ENCODE data around the gene THOC6.
"Not testable (repeated sequence)": the region's sequence is repeated elsewhere in the genome, so short reads cannot be mapped to it uniquely, and the experiment has no call there.

THOC6 gene

GRCh38 chr16:3071655-3072054 is 47.8 kb downstream of the THOC6 start:
- H3K9me3 ChIP-seq (ENCODE audit: insufficient read depth, low read length), result no peaks in the 10 kb centered on the region
- DNase-seq (ENCODE audit: low read depth, low spot score), result no peak

GRCh38 chr16:3072148-3072547 is 48.3 kb downstream of the THOC6 start:
- H3K4me3 ChIP-seq (ENCODE audit: insufficient read length, low read depth); H3K9me3 ChIP-seq (ENCODE audit: insufficient read depth, low read length); H3K27me3 ChIP-seq (ENCODE audit: insufficient read depth, insufficient read length); H3K9ac ChIP-seq (ENCODE audit: insufficient read length, low read depth); DNase-seq (ENCODE audit: low read depth, low spot score): not testable (repeated sequence)
- peaks cover 18% of the 10 kb centered on the region for H3K36me3 ChIP-seq (ENCODE audit: insufficient read depth, insufficient read length, low read length)
- peaks cover 12% of the 10 kb centered on the region for H3K4me1 ChIP-seq (ENCODE audit: insufficient read depth, insufficient read length)

More at GRCh38 chr16:3071655-3072054, 47.8 kb downstream of the THOC6 start:
- no peak overlapping the region for H3K9ac ChIP-seq (ENCODE audit: insufficient read length, low read depth)
- peaks cover 11% of the 10 kb centered on the region for H3K4me1 ChIP-seq (ENCODE audit: insufficient read depth, insufficient read length)
- TF ChIP-seq YY1 (IDR thresholded peaks at IDR 0.05; ENCODE audit: insufficient read depth, insufficient read length) (no peak), SUZ12 (IDR thresholded peaks at IDR 0.05; ENCODE audit: extremely low read depth, insufficient read depth, insufficient read length) (no peak), ZNF274 (IDR thresholded peaks at IDR 0.05; ENCODE audit: low read depth, low read length) (no peak)
- no peak overlapping the region for H3K4me3 ChIP-seq (ENCODE audit: insufficient read length, low read depth)
- peaks cover 6% of the 10 kb centered on the region for H3K27me3 ChIP-seq (ENCODE audit: insufficient read depth, insufficient read length)
- H3K36me3 ChIP-seq (ENCODE audit: insufficient read depth, insufficient read length, low read length), result peaks cover 20% of the 10 kb centered on the region

- Histone ChIP-seq H3K36me3 (ENCODE audit: insufficient read depth, insufficient read length, low read length) (peaks cover 13% of the 10 kb centered on the region), H3K4me1 (ENCODE audit: insufficient read depth, insufficient read length) (peaks cover 12% of the 10 kb centered on the region)
- not testable (repeated sequence) for H3K9me3 ChIP-seq (ENCODE audit: insufficient read depth, low read length); DNase-seq (ENCODE audit: low read depth, low spot score); H3K9ac ChIP-seq (ENCODE audit: insufficient read length, low read depth); H3K4me3 ChIP-seq (ENCODE audit: insufficient read length, low read depth); H3K27me3 ChIP-seq (ENCODE audit: insufficient read depth, insufficient read length)
Observed at GRCh38 chr16:3072576-3073263, 48.9 kb downstream of the THOC6 start.

- H3K4me1 ChIP-seq (ENCODE audit: insufficient read depth, insufficient read length), result peaks cover 12% of the 10 kb centered on the region
- peaks cover 6% of the 10 kb centered on the region for H3K27me3 ChIP-seq (ENCODE audit: insufficient read depth, insufficient read length)
- no peak for TF ChIP-seq ZNF274 (IDR thresholded peaks at IDR 0.05; ENCODE audit: low read depth, low read length)
- TF ChIP-seq YY1 (IDR thresholded peaks at IDR 0.05; ENCODE audit: insufficient read depth, insufficient read length), result no peak
- TF ChIP-seq SUZ12 (IDR thresholded peaks at IDR 0.05; ENCODE audit: extremely low read depth, insufficient read depth, insufficient read length), result no peak
- no peaks in the 10 kb centered on the region for H3K9me3 ChIP-seq (ENCODE audit: insufficient read depth, low read length)
- no peak overlapping the region for H3K9ac ChIP-seq (ENCODE audit: insufficient read length, low read depth)
- DNase-seq (ENCODE audit: low read depth, low spot score), result no peak
- no peak overlapping the region for H3K4me3 ChIP-seq (ENCODE audit: insufficient read length, low read depth)
- H3K36me3 ChIP-seq (ENCODE audit: insufficient read depth, insufficient read length, low read length), result peaks cover 6% of the 10 kb centered on the region
Observed at GRCh38 chr16:3073448-3073847, 49.6 kb downstream of the THOC6 start.

- Histone ChIP-seq H3K4me1 (ENCODE audit: insufficient read depth, insufficient read length) (peaks cover 12% of the 10 kb centered on the region), H3K9ac (ENCODE audit: insufficient read length, low read depth) (no peak overlapping the region), H3K4me3 (ENCODE audit: insufficient read length, low read depth) (no peak overlapping the region), H3K9me3 (ENCODE audit: insufficient read depth, low read length) (no peaks in the 10 kb centered on the region), H3K27me3 (ENCODE audit: insufficient read depth, insufficient read length) (peaks cover 6% of the 10 kb centered on the region), H3K36me3 (ENCODE audit: insufficient read depth, insufficient read length, low read length) (no peaks in the 10 kb centered on the region)
- no peak for TF ChIP-seq YY1 (IDR thresholded peaks at IDR 0.05; ENCODE audit: insufficient read depth, insufficient read length)
- no peak for DNase-seq (ENCODE audit: low read depth, low spot score)
Observed at GRCh38 chr16:3074860-3075522, 51.2 kb downstream of the THOC6 start.

- H3K36me3 ChIP-seq (ENCODE audit: insufficient read depth, insufficient read length, low read length), result no peaks in the 10 kb centered on the region
Observed at GRCh38 chr16:3075523-3075915, 51.7 kb downstream of the THOC6 start.

GRCh38 chr16:3075946-3076345 is 52.1 kb downstream of the THOC6 start:
- peaks cover 12% of the 10 kb centered on the region for H3K4me1 ChIP-seq (ENCODE audit: insufficient read depth, insufficient read length)

More at GRCh38 chr16:3075523-3075915, 51.7 kb downstream of the THOC6 start:
- DNase-seq (ENCODE audit: low read depth, low spot score), result no peak
- Histone ChIP-seq H3K9me3 (ENCODE audit: insufficient read depth, low read length) (no peaks in the 10 kb centered on the region), H3K9ac (ENCODE audit: insufficient read length, low read depth) (no peak overlapping the region), H3K4me3 (ENCODE audit: insufficient read length, low read depth) (no peak overlapping the region), H3K27me3 (ENCODE audit: insufficient read depth, insufficient read length) (peaks cover 6% of the 10 kb centered on the region), H3K4me1 (ENCODE audit: insufficient read depth, insufficient read length) (peaks cover 12% of the 10 kb centered on the region)
- TF ChIP-seq ZNF274 (IDR thresholded peaks at IDR 0.05; ENCODE audit: low read depth, low read length) (no peak), YY1 (IDR thresholded peaks at IDR 0.05; ENCODE audit: insufficient read depth, insufficient read length) (no peak), SUZ12 (IDR thresholded peaks at IDR 0.05; ENCODE audit: extremely low read depth, insufficient read depth, insufficient read length) (no peak)

GRCh38 chr16:3076577-3076976 is 52.7 kb downstream of the THOC6 start:
- Histone ChIP-seq H3K4me1 (ENCODE audit: insufficient read depth, insufficient read length) (peaks cover 12% of the 10 kb centered on the region), H3K9me3 (ENCODE audit: insufficient read depth, low read length) (0 out of 2 replicates have a peak, but pooled peaks cover 4% of the 10 kb centered on the region), H3K27me3 (ENCODE audit: insufficient read depth, insufficient read length) (peaks cover 6% of the 10 kb centered on the region), H3K36me3 (ENCODE audit: insufficient read depth, insufficient read length, low read length) (no peaks in the 10 kb centered on the region), H3K9ac (ENCODE audit: insufficient read length, low read depth) (no peak overlapping the region), H3K4me3 (ENCODE audit: insufficient read length, low read depth) (no peak overlapping the region)
- no peak for TF ChIP-seq YY1 (IDR thresholded peaks at IDR 0.05; ENCODE audit: insufficient read depth, insufficient read length)
- DNase-seq (ENCODE audit: low read depth, low spot score), result no peak

More at GRCh38 chr16:3075946-3076345, 52.1 kb downstream of the THOC6 start:
- H3K27me3 ChIP-seq (ENCODE audit: insufficient read depth, insufficient read length); H3K9me3 ChIP-seq (ENCODE audit: insufficient read depth, low read length); H3K36me3 ChIP-seq (ENCODE audit: insufficient read depth, insufficient read length, low read length); DNase-seq (ENCODE audit: low read depth, low spot score); H3K9ac ChIP-seq (ENCODE audit: insufficient read length, low read depth); H3K4me3 ChIP-seq (ENCODE audit: insufficient read length, low read depth): not testable (repeated sequence)

All from NT2/D1 (cell line).